T-helper 1 cell (primary cell): ENCODE measurements around the gene WDR93.

ENCODE experiments used
- DNase-seq, 5 donors: peaks; one replicate each; pipeline ENCODE4 v3.0.0-alpha.2; 2012 to 2020
- total RNA-seq, 4 donors: gene quantifications; one replicate each; lab custom pipeline; 2026; lab: John Stamatoyannopoulos, UW

WDR93 gene
- 0 reads per million in 4 donors for total RNA-seq

DNA sequence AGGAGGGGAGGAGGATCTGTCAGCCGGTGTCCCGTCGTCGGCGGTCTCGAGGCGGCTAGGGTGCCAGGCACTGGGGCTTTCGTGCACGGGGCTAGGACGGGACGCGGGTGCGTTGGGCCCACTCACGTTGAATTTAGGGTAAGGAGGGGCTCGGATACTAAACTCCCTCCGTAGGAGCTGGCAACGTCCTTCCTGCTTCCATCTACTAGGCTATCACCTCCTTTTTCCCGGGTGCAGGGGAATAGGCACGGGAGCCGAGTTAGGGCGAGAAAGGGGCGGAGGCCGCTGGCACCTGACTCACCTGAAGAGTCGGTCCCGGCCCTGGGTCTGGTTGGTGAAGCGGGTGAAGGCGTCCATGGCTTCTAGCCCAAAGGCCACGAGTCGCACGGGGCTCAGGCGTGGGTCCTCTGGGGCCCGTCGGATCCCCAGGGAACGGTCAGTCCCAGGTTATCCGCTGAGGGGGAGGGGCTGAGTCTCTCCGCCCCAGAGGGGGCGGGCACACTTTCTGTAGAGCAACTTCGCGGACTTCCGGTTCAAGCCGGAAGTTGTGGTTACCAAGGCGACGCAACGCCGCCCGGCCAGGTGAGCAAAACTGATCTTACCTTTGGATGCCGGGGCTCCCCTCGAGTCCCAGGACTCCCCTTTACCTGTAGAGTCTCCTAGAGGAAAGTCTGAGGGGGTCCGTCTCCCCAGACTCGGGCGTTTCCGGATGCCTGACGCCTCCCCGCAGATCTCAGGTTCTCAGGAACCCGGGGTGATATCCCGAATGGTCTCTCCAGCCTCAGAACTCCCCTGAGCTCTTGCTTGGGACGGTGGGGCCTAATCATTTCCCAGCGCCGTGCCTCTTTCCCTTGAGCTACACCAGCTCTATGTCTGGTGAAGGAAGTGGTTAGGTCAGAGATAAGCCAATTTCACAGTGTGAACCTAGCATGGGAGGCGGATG is at the start of gene WDR93, which contains the start of gene PEX11A:
Gene WDR93, plus strand, starts transcription at position 536 of the 943 bp plus-strand sequence. CDS start 10,936 bp downstream, outside the sequence.
Gene PEX11A, minus strand, starts transcription at position 479 of the 943 bp plus-strand sequence. Its CDS starts 122 bp downstream, at position 357.
- DNase-seq, result peak; percentile 55 to 74 (median 66)

DNA sequence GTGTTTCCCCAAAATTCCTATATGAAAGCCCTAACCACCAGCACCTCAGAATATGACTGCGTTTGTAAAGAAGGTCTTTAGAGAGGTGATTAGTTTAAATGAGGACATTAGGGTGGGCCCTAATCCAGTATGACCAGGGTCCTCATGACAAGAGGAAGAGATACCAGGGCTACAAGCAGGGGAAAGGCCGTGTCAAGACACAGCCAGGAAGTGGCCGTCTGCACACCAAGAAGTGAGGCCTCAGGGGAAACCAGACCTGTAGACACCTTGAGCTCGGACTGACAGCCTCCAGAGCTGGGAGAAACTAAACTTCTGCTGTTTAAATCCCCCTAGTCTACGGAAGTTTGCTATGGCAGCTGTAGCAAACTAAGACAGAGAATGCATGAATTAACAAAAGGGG is 49.6 kb upstream of the WDR93 start:
- no peak for DNase-seq

DNA sequence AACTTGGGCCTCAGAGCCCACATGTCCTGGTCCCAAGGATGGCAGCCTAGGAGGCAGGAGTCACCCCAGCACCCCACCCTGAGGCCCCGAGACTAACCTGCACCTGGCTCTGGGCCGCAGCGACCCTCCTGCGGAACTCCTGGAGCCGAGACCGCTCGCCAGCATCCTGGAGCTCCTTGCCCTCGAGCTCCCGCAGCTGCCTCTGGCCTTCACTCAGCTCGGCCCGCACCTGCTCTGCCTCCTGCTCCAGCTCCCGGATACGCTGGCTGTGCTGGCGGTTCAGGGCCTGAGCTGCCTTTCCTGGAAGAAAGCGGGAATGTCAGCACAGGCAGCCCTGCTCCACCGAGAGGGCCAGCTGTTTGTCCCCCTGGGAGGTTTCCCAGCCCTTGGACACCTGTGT is 48.5 kb upstream of the WDR93 start:
- DNase-seq, result no peak

DNA sequence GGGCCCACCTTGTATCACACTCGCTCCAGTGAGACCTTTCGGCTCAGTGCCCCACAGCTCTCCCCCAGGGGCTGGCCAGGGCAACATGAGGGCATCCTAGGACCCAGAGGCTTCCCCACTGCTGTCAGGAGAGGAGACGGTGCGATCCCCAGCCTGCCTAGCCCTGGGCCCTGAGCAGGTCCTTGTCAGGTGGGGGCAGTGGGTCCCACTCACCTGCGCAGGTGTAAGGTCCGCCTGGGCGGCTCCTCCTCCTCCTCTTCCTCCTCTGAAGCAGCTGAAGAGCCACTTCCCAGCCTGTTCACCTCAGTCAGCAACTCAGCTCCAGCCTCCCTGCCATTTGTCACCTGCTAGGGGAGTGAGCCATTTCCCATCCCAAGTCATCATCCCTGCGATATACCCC is 44.9 kb upstream of the WDR93 start:
- DNase-seq, result no peak

GRCh38 chr15:89646416-89647141 is 44.0 kb upstream of the WDR93 start:
- DNase-seq, result no peak

DNA sequence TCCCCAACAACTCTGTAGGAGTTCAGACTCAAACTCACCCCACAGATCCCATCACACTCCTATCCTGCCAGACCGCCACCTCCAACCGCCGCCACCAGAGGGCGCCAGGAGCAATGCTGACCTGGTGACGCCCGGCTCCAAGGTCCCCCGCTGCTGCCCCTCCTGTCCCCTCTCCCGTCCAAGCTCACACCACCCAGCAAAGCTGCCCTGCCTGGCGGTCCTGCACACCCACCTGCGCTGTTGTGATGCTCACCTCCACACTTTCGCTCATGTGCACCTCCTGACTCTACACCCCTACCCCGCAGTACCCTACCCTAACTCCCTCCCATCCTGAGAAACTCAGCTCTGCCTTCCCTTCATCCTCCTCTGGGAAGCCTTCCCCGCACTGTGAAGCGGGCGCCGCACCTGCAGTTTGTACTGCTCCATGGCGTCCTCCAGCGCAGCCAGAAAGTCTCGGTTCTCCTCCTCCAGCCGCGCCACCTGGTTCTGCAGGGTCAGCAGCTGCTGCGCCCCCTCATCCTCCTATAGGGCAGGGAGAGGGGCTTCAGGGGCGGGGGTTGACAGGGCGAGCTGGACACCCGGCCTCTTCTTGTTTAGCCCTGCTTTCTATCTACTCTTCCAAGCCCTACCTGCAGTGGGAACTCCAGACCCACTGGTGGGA is 43.3 kb upstream of the WDR93 start:
- DNase-seq, result peak; percentile 25 to 43 (median 36)

GRCh38 chr15:89648106-89649012 is 42.3 kb upstream of the WDR93 start:
- no peak for DNase-seq

DNA sequence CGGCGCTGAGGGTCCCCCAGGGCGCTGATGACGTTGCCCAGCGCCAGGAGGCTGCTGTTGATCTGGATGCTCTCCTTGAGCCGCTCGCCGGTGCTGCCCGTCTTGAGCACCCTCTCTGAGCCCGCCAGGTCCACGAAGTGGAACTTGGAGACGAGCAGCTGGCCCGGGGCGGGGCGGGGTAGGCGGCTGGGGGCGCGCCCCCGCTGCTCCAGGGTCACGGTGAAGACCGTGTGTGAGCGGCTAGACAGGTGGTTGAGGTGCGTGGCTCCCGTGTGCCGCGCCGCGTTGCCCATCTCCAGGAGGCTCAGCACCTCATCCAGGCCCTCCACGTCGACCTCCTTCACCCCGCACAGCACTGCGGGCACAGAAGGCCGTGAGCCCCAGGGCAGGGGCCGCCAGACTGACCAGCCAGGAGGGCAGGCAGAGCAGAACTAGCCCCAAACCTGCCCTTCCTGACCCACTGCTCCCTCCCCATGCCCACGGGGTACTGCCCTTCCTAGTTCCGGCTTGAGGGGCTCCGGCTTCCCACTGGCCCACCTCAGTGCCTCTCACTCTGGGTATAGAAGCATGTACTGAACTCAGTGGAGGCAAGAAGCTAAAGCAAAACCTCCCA is 41.5 kb upstream of the WDR93 start:
- no peak for DNase-seq

- no peak for DNase-seq
Measured at GRCh38 chr15:89649716-89650115, 40.9 kb upstream of the WDR93 start.

- no peak for DNase-seq
Measured at GRCh38 chr15:89652131-89652530, 38.5 kb upstream of the WDR93 start.

- no peak for DNase-seq
Measured at GRCh38 chr15:89652666-89653065, 37.9 kb upstream of the WDR93 start.

DNA sequence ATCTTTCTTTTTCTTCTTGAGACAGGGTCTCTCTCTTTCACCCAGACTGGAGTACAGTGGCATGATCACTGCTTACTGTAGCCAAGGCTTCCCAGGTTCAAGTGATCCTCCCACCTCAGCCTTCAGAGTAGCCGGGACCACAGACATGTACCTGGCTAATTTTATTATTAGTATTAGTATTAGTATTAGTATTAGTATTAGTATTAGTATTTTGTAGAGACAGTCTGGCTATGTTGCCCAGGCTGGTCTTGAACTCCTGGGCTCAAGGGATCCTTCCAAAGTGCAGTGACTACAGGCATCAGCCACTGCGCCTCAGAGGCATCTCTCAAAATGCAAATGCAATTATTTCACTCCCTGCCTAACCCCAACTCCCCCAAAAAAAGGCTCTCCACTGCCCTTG is 37.0 kb upstream of the WDR93 start:
- no peak for DNase-seq

DNA sequence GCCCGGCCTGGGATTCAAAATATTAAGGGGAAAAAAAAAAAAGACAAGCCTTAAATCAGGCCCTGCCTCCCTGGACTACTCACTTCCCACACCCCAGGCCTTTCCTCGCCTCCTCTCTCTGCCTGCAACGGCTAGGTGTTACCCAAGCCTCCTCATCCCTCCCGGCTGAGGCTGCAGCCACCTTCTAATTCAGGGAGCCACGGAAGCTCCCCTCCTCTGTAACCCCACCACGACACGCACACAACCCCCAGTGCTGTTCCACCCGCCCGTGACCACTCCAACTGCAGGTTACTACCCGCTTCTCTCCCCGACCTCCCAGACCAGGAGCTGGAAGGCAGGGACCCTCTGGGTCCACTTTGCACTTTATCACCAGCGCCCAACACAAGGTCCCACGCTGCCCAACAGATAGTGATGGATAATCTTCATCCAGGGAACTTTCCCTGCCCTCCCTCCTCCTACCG is 36.3 kb upstream of the WDR93 start:
- DNase-seq, result no peak

GRCh38 chr15:89654847-89655805 is 35.5 kb upstream of the WDR93 start, which contains the start of gene KIF7:
Gene KIF7 (minus strand): TSS chr15:89655467. CDS start chr15:89652930, 2,537 bp downstream.
- no peak for DNase-seq

GRCh38 chr15:89656116-89656815 is 34.3 kb upstream of the WDR93 start:
- DNase-seq, result no peak

GRCh38 chr15:89657686-89658200 is 32.9 kb upstream of the WDR93 start:
- DNase-seq, result no peak

GRCh38 chr15:89659295-89659694 is 31.3 kb upstream of the WDR93 start:
- no peak for DNase-seq

GRCh38 chr15:89660556-89660955 is 30.1 kb upstream of the WDR93 start:
- DNase-seq, result no peak
